Stimulated activated CD8-positive, alpha-beta memory T cell treated with anti-CD3 and anti-CD28 coated beads, Interleukin-4, amount 100 ng/mL, for 1 hour (primary cell): ENCODE measurements around the gene ACE.

Experiments
- DNase-seq, 2 donors: peaks; one replicate each; pipeline ENCODE4 v3.0.0-alpha.2; 2020; ENCODE audit warnings: low read depth in 2 of 2, low spot score in 1 of 2

The ACE gene

DNA sequence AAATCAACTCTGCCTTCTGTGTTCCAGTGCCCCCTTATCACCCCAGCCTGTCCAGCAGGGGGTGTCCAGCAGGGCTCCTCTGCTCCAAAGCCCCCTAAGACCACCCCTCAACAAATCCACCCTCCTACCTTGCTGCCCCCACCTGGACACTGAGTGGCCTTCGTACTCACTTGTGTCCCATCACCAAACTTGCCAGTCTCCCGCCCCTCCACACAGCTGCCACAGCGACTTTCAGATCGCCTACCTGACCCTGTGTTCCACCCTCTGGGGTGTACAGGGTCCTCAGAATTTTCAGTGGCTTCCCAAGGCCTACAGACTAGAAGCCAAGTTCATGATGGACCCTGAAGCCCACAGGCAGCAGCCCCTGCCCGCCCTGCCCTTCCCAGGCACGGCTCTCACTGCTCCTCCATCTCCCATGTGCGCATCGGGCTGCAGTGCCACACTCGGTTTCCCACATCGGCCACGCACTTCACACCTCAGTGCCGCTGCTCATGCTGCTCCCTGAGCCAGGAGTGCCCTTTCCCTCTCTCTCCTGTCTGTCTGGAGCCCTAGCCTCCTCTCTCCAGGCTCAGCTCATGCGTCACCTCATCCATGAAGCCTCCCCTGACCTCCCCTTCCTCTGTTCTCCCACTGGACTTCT lies 58.1 kb downstream of the ACE start:
- DNase-seq = no peak

- DNase-seq = no peak
Observed at GRCh38 chr17:63535640-63536039, 58.8 kb downstream of the ACE start.

DNA sequence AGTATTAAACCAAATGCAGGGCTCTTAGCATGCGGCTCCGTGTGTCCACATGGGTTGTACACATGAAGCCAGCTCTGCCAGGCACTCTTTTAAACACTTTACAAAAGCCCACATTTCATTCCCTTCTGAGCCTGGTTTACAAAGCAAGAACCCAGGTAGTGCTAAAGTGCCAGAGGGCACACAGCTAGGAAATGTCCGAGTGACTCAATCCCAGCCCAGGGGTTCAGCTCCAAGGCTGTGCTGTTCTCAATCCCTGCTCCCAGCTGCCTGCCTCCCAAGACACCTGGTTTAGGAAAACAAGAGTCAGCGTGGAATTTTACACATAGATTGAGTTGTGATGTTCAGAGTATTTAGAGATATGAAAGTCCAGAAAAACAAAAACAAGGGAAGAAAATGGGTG lies 60.1 kb downstream of the ACE start:
- DNase-seq = no peak

- no peak for DNase-seq
Observed at GRCh38 chr17:63537991-63538692, 61.3 kb downstream of the ACE start.

- DNase-seq = no peak
Observed at GRCh38 chr17:63538693-63539595, 62.1 kb downstream of the ACE start.

- DNase-seq = no peak
Observed at GRCh38 chr17:63540590-63540989, 63.7 kb downstream of the ACE start.

DNA sequence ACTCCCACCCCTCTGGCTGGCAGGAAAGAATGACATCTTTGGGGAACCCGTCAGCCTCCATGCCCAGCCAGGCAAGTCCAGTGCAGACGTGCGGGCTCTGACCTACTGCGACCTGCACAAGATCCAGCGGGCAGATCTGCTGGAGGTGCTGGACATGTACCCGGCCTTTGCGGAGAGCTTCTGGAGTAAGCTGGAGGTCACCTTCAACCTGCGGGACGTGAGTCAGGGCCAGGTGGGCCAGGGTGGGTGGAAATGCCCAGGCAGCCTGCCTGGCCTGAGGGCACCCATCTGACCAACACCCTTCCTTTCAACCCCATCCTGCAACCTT lies 65.3 kb downstream of the ACE start:
- DNase-seq = no peak

- DNase-seq = no peak
Observed at GRCh38 chr17:63542942-63543821, 66.3 kb downstream of the ACE start.

DNA sequence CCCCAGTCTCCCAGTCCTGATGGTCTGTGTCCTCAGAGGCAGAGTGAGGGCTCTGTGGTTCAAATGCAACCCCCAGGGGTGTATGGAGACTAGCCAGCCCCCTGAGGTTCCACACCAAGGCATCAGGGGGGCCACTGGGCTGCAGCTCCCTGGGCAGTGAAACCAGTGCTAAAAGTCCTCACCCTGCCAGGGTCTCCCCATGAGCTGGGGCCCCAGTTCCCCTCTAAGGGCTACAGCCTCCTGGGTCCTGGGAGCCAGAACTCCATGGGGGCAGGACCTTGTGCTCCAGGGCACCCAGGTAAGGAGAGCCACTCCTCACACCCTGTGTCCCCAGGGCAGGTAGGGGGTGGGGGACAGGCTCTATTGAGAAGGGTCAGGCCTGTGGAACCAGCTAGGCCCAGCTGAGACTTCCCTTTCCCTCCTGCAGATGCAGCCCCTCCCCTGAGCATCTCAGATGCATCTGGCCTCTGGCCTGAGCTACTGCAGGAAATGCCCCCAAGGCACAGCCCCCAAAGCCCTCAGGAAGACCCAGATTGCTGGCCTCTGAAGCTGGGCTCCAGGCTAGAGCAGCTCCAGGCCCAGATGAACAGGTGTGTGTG lies 67.1 kb downstream of the ACE start:
- no peak for DNase-seq

- DNase-seq = no peak
Observed at GRCh38 chr17:63544467-63545301, 67.8 kb downstream of the ACE start.

DNA sequence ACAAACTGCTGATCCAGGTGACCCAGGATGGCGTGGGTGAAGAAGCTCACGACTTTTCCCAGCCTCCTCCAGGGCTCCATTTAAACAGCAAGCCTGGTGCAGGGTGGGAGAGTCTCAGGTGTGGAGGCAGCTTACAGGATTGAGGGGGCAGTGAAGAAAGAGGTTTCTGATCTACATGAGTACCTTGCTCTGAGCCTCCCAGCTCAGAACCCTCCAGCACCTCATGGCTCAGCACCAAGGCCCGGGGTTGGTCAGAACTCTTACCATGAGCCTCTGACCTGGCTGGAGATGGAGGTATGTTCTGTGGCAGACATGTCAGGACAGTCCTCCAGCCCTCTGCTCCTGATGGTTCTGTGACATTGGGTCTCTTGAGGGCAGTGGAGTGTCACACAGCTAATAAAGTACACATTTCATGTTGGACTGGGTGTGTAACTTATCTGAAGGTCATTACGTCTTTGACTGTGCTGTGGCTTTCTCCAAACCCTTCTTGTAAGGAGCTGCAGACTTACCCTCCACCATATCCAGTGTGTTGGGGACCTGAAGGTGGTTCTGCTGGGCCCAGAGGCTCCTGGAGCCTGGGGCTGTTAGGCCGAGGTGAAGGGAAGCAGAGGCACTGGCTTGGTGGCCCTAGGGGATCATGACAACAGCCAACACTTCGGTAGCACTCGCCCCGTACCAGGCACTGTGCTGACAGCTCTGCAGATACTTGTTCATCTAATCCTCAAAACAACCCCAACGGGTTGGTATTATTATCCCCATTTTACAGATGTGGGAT lies 69.6 kb downstream of the ACE start:
- DNase-seq = no peak

GRCh38 chr17:63547083-63547523 lies 70.2 kb downstream of the ACE start:
- DNase-seq = no peak
